Adipose tissue (tissue), 3 donors: Measurements from ENCODE around the gene PGA3. TPM values are rescaled to one million over a fixed set of nuclear protein-coding genes. Genes with fewer than 3 reads are reported as not detected.
"Not testable (repeated sequence)": the region's sequence is repeated elsewhere in the genome, so short reads cannot be mapped to it uniquely, and the experiment has no call there.

Experiments used
- H3K27ac ChIP-seq: one replicate; pipeline ENCODE4 v1.5.1; 2013; ENCODE audit warnings: low read depth, low read length
- WGBS, 3 donors: extraction: QIAGEN DNeasy Blood & Tissue Kit; methylation state at CpG; one replicate each; pipeline ENCODE4 v1.1.7; 2013; 5-methylcytosine and 5-hydroxymethylcytosine counted together
- polyA plus RNA-seq, 3 donors: library from polyadenylated mRNA; stranded (reverse); fragments of 200-250 nt; gene quantifications; one replicate each; pipeline ENCODE4 v1.2.3, GENCODE V29; 2013
- donor health status: healthy with polysubstance abuse.
- donor health status: Bipolar disorder and iron deficiency.
- donor health status: healthy.

Gene PGA3
- polyA plus RNA-seq, 3 donors, result 1.6 to 4,252 (median 517) TPM

GRCh38 chr11:61232548-61233145 lies 29.3 kb downstream of the PGA3 start:
- H3K27ac ChIP-seq, result not testable (repeated sequence)
- WGBS, 3 donors, result no CpG with 5 or more reads among the region's 3 CpGs

GRCh38 chr11:61237130-61237529 lies 33.8 kb downstream of the PGA3 start:
- H3K27ac ChIP-seq, result not testable (repeated sequence)
- WGBS, 3 donors, result no CpG with 5 or more reads among the region's 4 CpGs

GRCh38 chr11:61240288-61240687 lies 37.0 kb downstream of the PGA3 start:
- not testable (repeated sequence) for H3K27ac ChIP-seq
- 75 to 78% (median 76%) methylated on average over 7 of the region's 8 CpGs for WGBS, 3 donors

- not testable (repeated sequence) for H3K27ac ChIP-seq
- no CpG with 5 or more reads among the region's 8 CpGs for WGBS, 3 donors
Measured at GRCh38 chr11:61240875-61241274, 37.6 kb downstream of the PGA3 start, which contains the start of gene PGA5. Gene PGA5 (plus strand): TSS chr11:61241175. CDS start chr11:61241227, 52 bp downstream.

GRCh38 chr11:61241526-61241925 lies 38.2 kb downstream of the PGA3 start:
- H3K27ac ChIP-seq, result not testable (repeated sequence)
- no CpG with 5 or more reads among the region's 5 CpGs for WGBS, 3 donors

- WGBS, 3 donors, result no CpG with 5 or more reads among the region's 10 CpGs
- H3K27ac ChIP-seq, result not testable (repeated sequence)
Measured at GRCh38 chr11:61245284-61245964, 42.1 kb downstream of the PGA3 start.

- H3K27ac ChIP-seq, result not testable (repeated sequence)
- WGBS, 3 donors, result 81 to 90% (median 90%) methylated on average over 9 of the region's 9 CpGs
Measured at GRCh38 chr11:61248071-61248470, 44.8 kb downstream of the PGA3 start.

- not testable (repeated sequence) for H3K27ac ChIP-seq
- 81 to 84% (median 82%) methylated on average over 7 to 8 of the region's 8 CpGs for WGBS, 3 donors
Measured at GRCh38 chr11:61249201-61249600, 45.9 kb downstream of the PGA3 start.

GRCh38 chr11:61250796-61251765 lies 47.8 kb downstream of the PGA3 start:
- 60 to 70% (median 66%) methylated on average over 20 of the region's 20 CpGs for WGBS, 3 donors
- H3K27ac ChIP-seq, result not testable (repeated sequence)

GRCh38 chr11:61252332-61252731 lies 49.0 kb downstream of the PGA3 start:
- not testable (repeated sequence) for H3K27ac ChIP-seq
- WGBS, 3 donors, result 23 to 68% (median 65%) methylated on average over 1 of the region's 1 CpG

- 51 to 63% (median 59%) methylated on average over 12 of the region's 12 CpGs for WGBS, 3 donors
Measured at GRCh38 chr11:61254403-61255025, 51.2 kb downstream of the PGA3 start.

GRCh38 chr11:61256710-61257482 lies 53.6 kb downstream of the PGA3 start:
- no peak overlapping the region for H3K27ac ChIP-seq
- 85 to 90% (median 89%) methylated on average over 18 of the region's 18 CpGs for WGBS, 3 donors

More at GRCh38 chr11:61254403-61255025, 51.2 kb downstream of the PGA3 start:
- H3K27ac ChIP-seq, result no peak overlapping the region

- WGBS, 3 donors, result 80 to 87% (median 80%) methylated on average over 9 of the region's 9 CpGs
- H3K27ac ChIP-seq, result no peak overlapping the region
Measured at GRCh38 chr11:61258546-61258945, 55.2 kb downstream of the PGA3 start.

GRCh38 chr11:61259363-61259762 lies 56.0 kb downstream of the PGA3 start:
- 89 to 97% (median 95%) methylated on average over 6 of the region's 6 CpGs for WGBS, 3 donors
- H3K27ac ChIP-seq, result no peak overlapping the region
